Neural cell (in vitro differentiated cells): ENCODE data around the gene CD47.

Source experiments
- CTCF ChIP-seq: fragments of 450-650 bp; IDR thresholded peaks from 2 replicates; pipeline ENCODE4 v1.5.1; 2014; ENCODE audit warnings: antibody characterized with exemption, mild to moderate bottlenecking, moderate library complexity; ENCODE audit not compliant: poor library complexity, severe bottlenecking
- EP300 ChIP-seq: fragments of 450-650 bp; conservative IDR thresholded peaks from 2 replicates; pipeline ENCODE4 v1.6.1; 2014; ENCODE audit warnings: antibody characterized with exemption, mild to moderate bottlenecking, moderate library complexity; ENCODE audit not compliant: poor library complexity, severe bottlenecking
- EZH2 ChIP-seq: fragments of 200-600, 300-800 bp; shearing (Covaris generic), sonication (generic); IDR thresholded peaks from 2 replicates; pipeline ENCODE4 v1.6.1; 2014; ENCODE audit warnings: antibody characterized with exemption, low read length, borderline replicate concordance, mild to moderate bottlenecking; ENCODE audit not compliant: insufficient read depth, poor library complexity, severe bottlenecking
- MXI1 ChIP-seq: fragments of 450-650 bp; conservative IDR thresholded peaks from 2 replicates; pipeline ENCODE4 v1.6.1; 2014; ENCODE audit warnings: antibody characterized with exemption, mild to moderate bottlenecking; ENCODE audit not compliant: poor library complexity, severe bottlenecking
- POLR2AphosphoS5 ChIP-seq: IDR thresholded peaks from 2 replicates; pipeline ENCODE4 v1.6.1; 2012
- RAD21 ChIP-seq: fragments of 450-650 bp; conservative IDR thresholded peaks from 2 replicates; pipeline ENCODE4 v1.6.1; 2014; ENCODE audit warnings: antibody characterized with exemption, mild to moderate bottlenecking, moderate library complexity
- SMC3 ChIP-seq: fragments of 450-650 bp; conservative IDR thresholded peaks from 2 replicates; pipeline ENCODE4 v1.6.1; 2014; ENCODE audit warnings: antibody characterized with exemption, mild to moderate bottlenecking, moderate library complexity; ENCODE audit not compliant: poor library complexity
- TAF1 ChIP-seq: IDR thresholded peaks from 2 replicates; pipeline ENCODE4 v1.6.1; 2012; ENCODE audit warnings: low read depth
- TF ChIP-seq, protein P1 (sequence below): IDR thresholded peaks from 2 replicates; pipeline ENCODE4 v1.6.1; 2012; ENCODE audit warnings: borderline replicate concordance

GRCh38 chr3:108011616-108012015, 79.2 kb downstream of the CD47 start:
- TF ChIP-seq CTCF (no peak), EZH2 (no peak), TAF1 (no peak), RAD21 (no peak), SMC3 (no peak), POLR2AphosphoS5 (no peak), EP300 (no peak), MXI1 (no peak)
- TF ChIP-seq, protein P1, sequence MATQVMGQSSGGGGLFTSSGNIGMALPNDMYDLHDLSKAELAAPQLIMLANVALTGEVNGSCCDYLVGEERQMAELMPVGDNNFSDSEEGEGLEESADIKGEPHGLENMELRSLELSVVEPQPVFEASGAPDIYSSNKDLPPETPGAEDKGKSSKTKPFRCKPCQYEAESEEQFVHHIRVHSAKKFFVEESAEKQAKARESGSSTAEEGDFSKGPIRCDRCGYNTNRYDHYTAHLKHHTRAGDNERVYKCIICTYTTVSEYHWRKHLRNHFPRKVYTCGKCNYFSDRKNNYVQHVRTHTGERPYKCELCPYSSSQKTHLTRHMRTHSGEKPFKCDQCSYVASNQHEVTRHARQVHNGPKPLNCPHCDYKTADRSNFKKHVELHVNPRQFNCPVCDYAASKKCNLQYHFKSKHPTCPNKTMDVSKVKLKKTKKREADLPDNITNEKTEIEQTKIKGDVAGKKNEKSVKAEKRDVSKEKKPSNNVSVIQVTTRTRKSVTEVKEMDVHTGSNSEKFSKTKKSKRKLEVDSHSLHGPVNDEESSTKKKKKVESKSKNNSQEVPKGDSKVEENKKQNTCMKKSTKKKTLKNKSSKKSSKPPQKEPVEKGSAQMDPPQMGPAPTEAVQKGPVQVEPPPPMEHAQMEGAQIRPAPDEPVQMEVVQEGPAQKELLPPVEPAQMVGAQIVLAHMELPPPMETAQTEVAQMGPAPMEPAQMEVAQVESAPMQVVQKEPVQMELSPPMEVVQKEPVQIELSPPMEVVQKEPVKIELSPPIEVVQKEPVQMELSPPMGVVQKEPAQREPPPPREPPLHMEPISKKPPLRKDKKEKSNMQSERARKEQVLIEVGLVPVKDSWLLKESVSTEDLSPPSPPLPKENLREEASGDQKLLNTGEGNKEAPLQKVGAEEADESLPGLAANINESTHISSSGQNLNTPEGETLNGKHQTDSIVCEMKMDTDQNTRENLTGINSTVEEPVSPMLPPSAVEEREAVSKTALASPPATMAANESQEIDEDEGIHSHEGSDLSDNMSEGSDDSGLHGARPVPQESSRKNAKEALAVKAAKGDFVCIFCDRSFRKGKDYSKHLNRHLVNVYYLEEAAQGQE = no peak
